HG03135 (cell line): ENCODE data around the gene ATP5ME.
"Not testable (repeated sequence)": the region's sequence is repeated elsewhere in the genome, so short reads cannot be mapped to it uniquely, and the experiment has no call there.

Experiments
- ATAC-seq: cut with Tn5 transposase; IDR thresholded peaks from one replicate; pipeline ENCODE4 v1.9.1; 2021; ENCODE audit warnings: mild to moderate bottlenecking, moderate library complexity; ENCODE audit not compliant: unreplicated experiment

ATP5ME gene, protein sequence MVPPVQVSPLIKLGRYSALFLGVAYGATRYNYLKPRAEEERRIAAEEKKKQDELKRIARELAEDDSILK

GRCh38 chr4:674172-675035, at the start of gene ATP5ME, which contains the start of gene MYL5:
Gene ATP5ME, minus strand, starts transcription at chr4:674276. Its CDS starts 29 bp downstream, at chr4:674247.
Gene MYL5, plus strand, starts transcription at chr4:674542. Its CDS starts 3,485 bp downstream, at chr4:678027.
- ATAC-seq: peak; percentile 80

DNA sequence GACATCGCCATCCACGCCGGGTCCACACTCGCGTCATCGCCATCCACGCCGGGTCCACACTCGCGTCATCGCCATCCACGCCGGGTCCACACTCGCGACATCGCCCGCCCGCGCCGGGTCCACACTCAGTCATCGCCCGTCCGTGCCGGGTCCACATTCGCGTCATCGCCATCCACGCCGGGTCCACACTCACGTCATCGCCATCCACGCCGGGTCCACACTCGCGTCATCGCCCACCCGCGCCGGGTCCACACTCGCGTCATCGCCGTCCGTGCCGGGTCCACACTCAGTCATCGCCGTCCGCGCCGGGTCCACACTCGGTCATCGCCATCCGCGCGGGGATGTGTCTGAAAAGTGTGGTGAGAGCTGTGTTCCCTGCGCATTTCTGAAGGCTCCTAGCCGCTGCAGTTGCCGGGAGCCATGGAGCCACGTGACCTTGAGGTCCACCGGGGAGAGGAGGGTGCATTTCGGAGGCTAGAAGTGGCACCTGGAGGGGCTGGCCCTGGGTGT, 48.8 kb upstream of the ATP5ME start:
- no peak for ATAC-seq

GRCh38 chr4:722169-722725, 48.2 kb upstream of the ATP5ME start:
- no peak for ATAC-seq

- ATAC-seq: no peak
These were observed 47.4 kb upstream of the ATP5ME start for GRCh38 chr4:721261-722168.

GRCh38 chr4:720111-720860, 46.2 kb upstream of the ATP5ME start:
- no peak for ATAC-seq

- no peak for ATAC-seq
These were observed 44.4 kb upstream of the ATP5ME start for GRCh38 chr4:718460-718859.

DNA sequence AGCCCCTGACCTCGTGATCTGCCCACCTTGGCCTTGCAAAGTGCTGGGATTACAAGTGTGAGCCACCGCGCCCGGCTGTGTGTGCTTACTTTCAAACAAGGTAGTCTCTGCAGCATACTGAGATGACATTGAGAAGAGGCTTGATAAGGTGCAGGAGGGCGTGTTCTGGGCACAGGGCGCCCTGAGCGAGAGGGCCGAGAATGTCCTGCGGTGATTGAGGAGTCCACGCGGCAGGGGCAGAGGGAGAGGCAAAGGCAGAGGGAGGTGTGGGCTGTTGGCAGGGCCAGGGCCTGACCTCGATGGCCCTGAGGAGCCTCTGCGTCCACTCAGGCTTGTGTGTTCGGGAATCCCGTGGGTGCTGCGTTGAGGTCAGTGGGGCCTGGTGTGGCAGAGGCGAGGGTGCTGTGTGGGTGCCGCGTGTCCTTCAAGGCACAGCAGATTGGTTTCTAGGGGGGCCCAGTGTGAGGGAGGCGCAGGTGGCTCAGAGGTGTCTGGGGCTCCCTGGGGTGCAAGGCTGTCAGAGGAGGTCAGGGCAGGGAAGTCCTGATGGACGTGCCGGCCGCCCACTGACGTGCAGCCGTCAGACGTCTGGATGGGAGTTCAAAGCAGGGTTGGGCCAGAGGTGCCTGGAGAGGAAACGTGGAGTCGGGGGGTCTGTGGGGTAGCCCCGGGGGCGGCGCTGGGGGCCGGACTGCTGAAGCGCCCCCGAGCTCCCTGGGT, 43.7 kb upstream of the ATP5ME start:
- ATAC-seq: no peak

GRCh38 chr4:714087-714486, 40.0 kb upstream of the ATP5ME start:
- no peak for ATAC-seq

- no peak for ATAC-seq
These were observed 39.0 kb upstream of the ATP5ME start for GRCh38 chr4:712916-713632.

GRCh38 chr4:712093-712492, 38.0 kb upstream of the ATP5ME start:
- ATAC-seq: no peak

GRCh38 chr4:710916-711315, 36.8 kb upstream of the ATP5ME start:
- no peak for ATAC-seq

DNA sequence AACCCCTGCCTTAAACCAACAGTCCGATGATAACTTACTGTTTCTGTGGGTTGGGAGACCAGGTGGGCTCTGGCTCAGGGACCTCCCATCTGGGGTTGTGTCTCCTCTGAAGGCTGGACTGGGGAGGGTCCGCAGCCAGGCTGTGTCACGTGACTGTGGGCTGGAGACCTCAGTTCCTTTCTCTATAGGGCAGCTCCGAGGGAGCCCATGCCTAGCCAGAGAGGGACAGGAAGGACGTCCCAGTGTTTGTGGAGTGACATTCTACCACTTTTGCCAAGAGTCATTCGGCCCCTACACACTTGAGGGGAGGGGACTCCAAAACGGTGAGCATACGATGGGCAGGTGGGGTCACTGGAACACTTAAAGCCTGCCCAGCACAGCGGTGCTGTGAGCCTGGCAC, 36.0 kb upstream of the ATP5ME start:
- ATAC-seq: no peak

DNA sequence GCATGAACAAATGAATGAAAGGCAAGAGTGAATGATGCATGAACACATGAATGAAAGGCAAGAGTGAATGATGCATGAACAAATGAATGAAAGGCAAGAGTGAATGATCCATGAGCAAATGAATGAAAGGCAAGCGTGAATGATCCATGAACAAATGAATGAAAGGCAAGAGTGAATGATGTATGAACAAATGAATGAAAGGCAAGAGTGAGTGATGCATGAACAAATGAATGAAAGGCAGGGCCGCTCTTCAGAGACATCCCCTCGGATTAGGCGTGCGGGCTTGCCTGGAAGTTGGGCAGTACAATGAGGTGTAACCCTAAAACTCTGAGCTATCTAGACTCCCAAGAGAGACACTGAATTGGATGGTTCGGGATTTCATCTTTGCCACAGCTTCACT, 35.3 kb upstream of the ATP5ME start:
- ATAC-seq: no peak

DNA sequence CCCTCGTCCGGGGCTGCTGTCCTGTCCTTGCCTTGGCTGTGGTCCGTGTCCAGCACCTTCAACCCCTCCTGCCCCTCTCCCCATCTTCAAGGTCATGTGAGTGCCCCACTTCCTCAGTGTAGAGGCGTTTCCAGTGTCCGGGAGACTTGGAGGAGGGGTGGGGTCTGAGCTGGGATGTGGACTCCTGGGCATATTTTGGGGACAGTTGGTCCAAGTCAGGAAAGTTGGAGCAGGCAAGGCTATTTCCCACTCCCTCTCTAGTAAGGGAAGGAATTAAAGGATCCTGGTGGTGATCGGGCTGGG, 34.5 kb upstream of the ATP5ME start:
- ATAC-seq: no peak

DNA sequence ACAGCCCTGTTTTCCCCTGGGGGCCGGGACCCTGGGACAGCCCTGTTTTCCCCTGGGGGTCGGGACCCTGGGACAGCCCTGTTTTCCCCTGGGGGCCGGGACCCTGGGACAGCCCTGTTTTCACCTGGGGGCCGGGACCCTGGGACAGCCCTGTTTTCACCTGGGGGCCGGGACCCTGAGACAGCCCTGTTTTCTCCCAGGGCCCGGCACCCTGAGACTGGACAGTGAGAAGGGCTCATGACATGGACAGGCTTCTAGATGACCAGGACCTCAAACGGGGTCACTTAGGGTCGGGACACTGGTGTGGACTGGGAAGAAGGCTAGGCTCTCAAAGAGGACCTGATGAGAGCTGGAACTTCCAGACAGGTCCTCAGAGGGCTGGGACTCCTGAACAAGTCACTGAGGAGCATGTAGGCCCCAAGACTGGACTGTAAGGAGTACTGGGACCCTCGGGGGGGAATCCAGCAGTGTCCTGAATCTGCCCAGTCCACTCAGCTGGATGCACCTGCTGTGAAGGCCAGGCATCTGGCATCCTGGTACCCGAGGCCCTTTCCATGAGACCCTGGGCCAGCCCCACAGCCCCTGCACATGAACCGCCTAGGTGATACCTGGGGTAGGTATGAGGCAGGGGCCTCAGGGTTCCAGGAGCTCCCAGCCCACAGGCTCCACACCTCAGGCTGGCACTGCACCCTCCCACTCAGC, 34.0 kb upstream of the ATP5ME start:
- no peak for ATAC-seq

DNA sequence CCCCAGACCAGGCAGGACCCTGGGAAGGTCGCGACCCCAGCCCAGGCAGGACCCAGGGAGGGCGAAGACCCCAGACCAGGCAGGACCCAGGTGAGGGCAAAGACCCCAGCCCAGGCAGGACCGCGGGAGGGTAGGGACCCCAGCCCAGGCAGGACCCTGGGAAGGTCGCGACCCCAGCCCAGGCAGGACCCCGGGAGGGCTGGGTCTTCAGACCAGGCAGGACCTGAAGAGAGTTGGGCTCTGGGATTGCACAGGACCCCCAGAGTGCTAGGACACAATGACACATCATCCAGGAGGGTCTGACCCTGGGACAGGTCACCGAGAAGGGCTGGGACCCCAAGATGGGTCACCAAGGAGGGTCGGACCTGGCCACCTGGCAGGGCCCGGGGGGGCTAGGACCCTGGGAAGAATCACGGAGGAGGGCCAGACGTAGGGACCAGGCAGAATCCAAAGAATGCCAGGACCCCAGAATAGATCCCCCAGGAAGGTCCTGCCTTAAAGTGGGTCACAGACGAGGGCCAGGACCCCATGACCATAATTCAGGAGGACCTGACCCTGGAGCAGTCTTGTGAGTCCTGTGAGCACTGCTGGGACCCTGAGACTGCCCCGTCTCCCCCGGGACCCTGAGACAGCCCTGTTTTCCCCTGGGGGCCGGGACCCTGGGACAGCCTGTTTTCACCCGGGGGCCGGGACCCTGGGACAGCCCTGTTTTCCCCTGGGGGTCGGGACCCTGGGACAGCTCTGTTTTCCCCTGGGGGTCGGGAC, 32.9 kb upstream of the ATP5ME start:
- no peak for ATAC-seq

DNA sequence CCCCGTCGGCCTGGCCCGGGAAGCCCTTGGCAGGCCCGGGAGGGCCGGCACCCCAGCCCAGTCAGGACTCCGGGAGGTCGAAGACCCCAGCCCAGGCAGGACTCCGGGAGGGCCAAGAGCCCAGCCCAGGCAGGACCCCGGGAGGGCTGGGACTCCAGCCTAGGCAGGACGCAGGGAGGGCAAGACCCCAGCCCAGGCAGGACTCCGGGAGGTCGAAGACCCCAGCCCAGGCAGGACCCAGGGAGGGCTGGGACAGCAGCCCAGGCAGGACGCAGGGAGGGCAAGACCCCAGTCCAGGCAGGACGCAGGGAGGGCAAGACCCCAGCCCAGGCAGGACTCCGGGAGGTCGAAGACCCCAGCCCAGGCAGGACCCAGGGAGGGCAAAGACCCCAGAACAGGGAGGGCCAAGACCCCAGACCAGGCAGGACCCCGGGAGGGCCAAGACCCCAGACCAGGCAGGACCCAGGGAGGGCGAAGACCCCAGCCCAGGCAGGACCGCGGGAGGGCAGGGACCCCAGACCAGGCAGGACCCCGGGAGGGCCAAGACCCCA, 32.1 kb upstream of the ATP5ME start:
- ATAC-seq: not testable (repeated sequence)
